ENCODE measurements around the gene SDHAF2. TPM values are rescaled to one million over a fixed set of nuclear protein-coding genes. Genes with fewer than 3 reads are reported as not detected.
"Not testable (repeated sequence)": the region's sequence is repeated elsewhere in the genome, so short reads cannot be mapped to it uniquely, and the experiment has no call there.

The SDHAF2 gene
- total and polyA plus RNA-seq, 2 experiments from 2014 or later = 19.5 to 59.5 TPM

GRCh38 chr11:61475433-61475832 is 45.5 kb downstream of the SDHAF2 start:
- Histone ChIP-seq H3K27me3 (replicated peaks; ENCODE audit: insufficient read depth) (no peaks in the 10 kb centered on the region), H4K20me1 (ENCODE audit: insufficient read depth) (no peaks in the 10 kb centered on the region), H2AFZ (no peak overlapping the region), H3K9me3 (ENCODE audit: low read depth) (no peaks in the 10 kb centered on the region), H3K4me1 (ENCODE audit: insufficient read depth) (peaks cover 38% of the 10 kb centered on the region), H3F3A (ENCODE audit: insufficient read depth) (peaks cover 26% of the 10 kb centered on the region), H3K27ac (no peak overlapping the region), H3K4me3 (no peak overlapping the region), H3K9me2 (ENCODE audit: insufficient read depth) (no peaks in the 10 kb centered on the region), H3K9ac (no peak overlapping the region), H3K79me2 (ENCODE audit: insufficient read depth) (no peaks in the 10 kb centered on the region), H3K4me2 (ENCODE audit: unreplicated experiment) (no peak overlapping the region), H3K36me3 (ENCODE audit: low read depth) (no peaks in the 10 kb centered on the region)
- DNase-seq = no peak
- in situ Hi-C loops (cut with MboI) = loop anchor here (10.0 kb wide), 1 partner anchor 159 kb away; no protein-coding TSS in a partner anchor
- TF ChIP-seq EZH2 (IDR thresholded peaks at IDR 0.05; ENCODE audit: insufficient read depth, poor library complexity, severe bottlenecking) = no peak
- no peak for TF ChIP-seq EZH2phosphoT487 (IDR thresholded peaks at IDR 0.05; ENCODE audit: insufficient read depth, low read depth)
- WGBS, 2 experiments (ENCODE audit: low coverage in 1 of 2, low lambda C conversion rate in 2 of 2, missing lambda C conversion rate in 2 of 2) = 92 to 100% methylated on average over 1 of the region's 1 CpG

- Histone ChIP-seq H3K4me2 (ENCODE audit: unreplicated experiment) (no peak overlapping the region), H3K9me2 (ENCODE audit: insufficient read depth) (no peaks in the 10 kb centered on the region), H3K4me3 (no peak overlapping the region), H3K27me3 (replicated peaks; ENCODE audit: insufficient read depth) (no peaks in the 10 kb centered on the region), H4K20me1 (ENCODE audit: insufficient read depth) (no peaks in the 10 kb centered on the region), H3K79me2 (ENCODE audit: insufficient read depth) (no peaks in the 10 kb centered on the region), H3F3A (ENCODE audit: insufficient read depth) (peaks cover 26% of the 10 kb centered on the region), H3K9ac (no peak overlapping the region), H2AFZ (no peak overlapping the region), H3K36me3 (ENCODE audit: low read depth) (no peaks in the 10 kb centered on the region), H3K9me3 (ENCODE audit: low read depth) (no peaks in the 10 kb centered on the region), H3K4me1 (ENCODE audit: insufficient read depth) (peaks cover 38% of the 10 kb centered on the region), H3K27ac (no peak overlapping the region)
- 73 to 74% methylated on average over 3 of the region's 3 CpGs for WGBS, 2 experiments (ENCODE audit: low coverage in 1 of 2, low lambda C conversion rate in 2 of 2, missing lambda C conversion rate in 2 of 2)
- in situ Hi-C loops (cut with MboI) = loop anchor here (10.0 kb wide), 1 partner anchor 158 kb away; no protein-coding TSS in a partner anchor
- no peak for DNase-seq
- TF ChIP-seq EZH2phosphoT487 (IDR thresholded peaks at IDR 0.05; ENCODE audit: insufficient read depth, low read depth) (no peak), EZH2 (IDR thresholded peaks at IDR 0.05; ENCODE audit: insufficient read depth, poor library complexity, severe bottlenecking) (no peak)
Observed at GRCh38 chr11:61476371-61476770, 46.4 kb downstream of the SDHAF2 start.

- TF ChIP-seq EZH2phosphoT487 (IDR thresholded peaks at IDR 0.05; ENCODE audit: insufficient read depth, low read depth) (no peak), EZH2 (IDR thresholded peaks at IDR 0.05; ENCODE audit: insufficient read depth, poor library complexity, severe bottlenecking) (no peak)
- Histone ChIP-seq H3K4me2 (ENCODE audit: unreplicated experiment) (peak overlapping the region; percentile 53), H3K9ac (no peak overlapping the region), H3K9me3 (ENCODE audit: low read depth) (no peaks in the 10 kb centered on the region), H3F3A (ENCODE audit: insufficient read depth) (peaks cover 22% of the 10 kb centered on the region), H3K9me2 (ENCODE audit: insufficient read depth) (no peaks in the 10 kb centered on the region), H3K27me3 (replicated peaks; ENCODE audit: insufficient read depth) (no peaks in the 10 kb centered on the region), H3K4me3 (no peak overlapping the region), H3K36me3 (ENCODE audit: low read depth) (no peaks in the 10 kb centered on the region), H3K4me1 (ENCODE audit: insufficient read depth) (peaks cover 32% of the 10 kb centered on the region), H3K79me2 (ENCODE audit: insufficient read depth) (no peaks in the 10 kb centered on the region), H3K27ac (no peak overlapping the region), H4K20me1 (ENCODE audit: insufficient read depth) (no peaks in the 10 kb centered on the region), H2AFZ (no peak overlapping the region)
- in situ Hi-C loops (cut with MboI) = loop anchor here (10.0 kb wide), 1 partner anchor 158 kb away; no protein-coding TSS in a partner anchor
- 7 to 8% methylated on average over 8 of the region's 8 CpGs for WGBS, 2 experiments (ENCODE audit: low coverage in 1 of 2, low lambda C conversion rate in 2 of 2, missing lambda C conversion rate in 2 of 2)
- peak; percentile 62 for DNase-seq
Observed at GRCh38 chr11:61477126-61477525, 47.2 kb downstream of the SDHAF2 start.

GRCh38 chr11:61477727-61478148 is 47.8 kb downstream of the SDHAF2 start:
- H3K4me3 ChIP-seq = no peak overlapping the region
- peaks cover 26% of the 10 kb centered on the region for H3K4me1 ChIP-seq (ENCODE audit: insufficient read depth)
- in situ Hi-C loops (cut with MboI) = loop anchor here (10.0 kb wide), 1 partner anchor 157 kb away; no protein-coding TSS in a partner anchor
- H3K79me2 ChIP-seq (ENCODE audit: insufficient read depth) = no peaks in the 10 kb centered on the region
- WGBS, 2 experiments (ENCODE audit: low coverage in 1 of 2, low lambda C conversion rate in 2 of 2, missing lambda C conversion rate in 2 of 2) = 1 to 2% methylated on average over 16 to 18 of the region's 18 CpGs
- H3K36me3 ChIP-seq (ENCODE audit: low read depth) = no peaks in the 10 kb centered on the region
- peak overlapping the region; percentile 53 for H3K4me2 ChIP-seq (ENCODE audit: unreplicated experiment)
- TF ChIP-seq EZH2 (IDR thresholded peaks at IDR 0.05; ENCODE audit: insufficient read depth, poor library complexity, severe bottlenecking) = no peak
- no peak for TF ChIP-seq EZH2phosphoT487 (IDR thresholded peaks at IDR 0.05; ENCODE audit: insufficient read depth, low read depth)
- H3K9me3 ChIP-seq (ENCODE audit: low read depth) = no peaks in the 10 kb centered on the region
- H3K9me2 ChIP-seq (ENCODE audit: insufficient read depth) = no peaks in the 10 kb centered on the region
- no peaks in the 10 kb centered on the region for H3K27me3 ChIP-seq (replicated peaks; ENCODE audit: insufficient read depth)
- H4K20me1 ChIP-seq (ENCODE audit: insufficient read depth) = no peaks in the 10 kb centered on the region
- H3K9ac ChIP-seq = no peak overlapping the region
- H2AFZ ChIP-seq = no peak overlapping the region
- peaks cover 16% of the 10 kb centered on the region for H3F3A ChIP-seq (ENCODE audit: insufficient read depth)
- DNase-seq = peak; percentile 56
- H3K27ac ChIP-seq = no peak overlapping the region

GRCh38 chr11:61479360-61480058 is 49.6 kb downstream of the SDHAF2 start:
- not testable (repeated sequence) for H3K27me3 ChIP-seq (replicated peaks; ENCODE audit: insufficient read depth); H3K27ac ChIP-seq; H3K9me2 ChIP-seq (ENCODE audit: insufficient read depth); H4K20me1 ChIP-seq (ENCODE audit: insufficient read depth); H3K36me3 ChIP-seq (ENCODE audit: low read depth); H3F3A ChIP-seq (ENCODE audit: insufficient read depth); H3K79me2 ChIP-seq (ENCODE audit: insufficient read depth); DNase-seq; H3K9ac ChIP-seq; H3K4me3 ChIP-seq; H2AFZ ChIP-seq; H3K4me2 ChIP-seq (ENCODE audit: unreplicated experiment); H3K9me3 ChIP-seq (ENCODE audit: low read depth)
- 78 to 79% methylated on average over 11 of the region's 11 CpGs for WGBS, 2 experiments (ENCODE audit: low coverage in 1 of 2, low lambda C conversion rate in 2 of 2, missing lambda C conversion rate in 2 of 2)
- peaks cover 10% of the 10 kb centered on the region; the same call in 1 of the 2 replicates for H3K4me1 ChIP-seq (ENCODE audit: insufficient read depth)
- in situ Hi-C loops (cut with MboI) = loop anchor here (10.0 kb wide), 1 partner anchor 155 kb away; no protein-coding TSS in a partner anchor
